Neural progenitor cell (in vitro differentiated cells): ENCODE measurements around the gene GRM6.

Experiments used
- CTCF ChIP-seq: fragments of 200-600 bp; sonication (generic); IDR thresholded peaks from 2 replicates; pipeline ENCODE4 v1.5.1; 2017; ENCODE audit warnings: antibody characterized with exemption, mild to moderate bottlenecking
- EZH2phosphoT487 ChIP-seq: fragments of 200-600 bp; sonication (generic); IDR thresholded peaks from 2 replicates; pipeline ENCODE4 v1.6.1; 2017; ENCODE audit warnings: antibody characterized with exemption

- TF ChIP-seq CTCF (no peak), EZH2phosphoT487 (no peak)
Observed at GRCh38 chr5:178992291-178992895, 2.7 kb downstream of the GRM6 start.
